HepG2 (cell line): Measurements from ENCODE around the gene MRPL57. TPM values are rescaled to one million over a fixed set of nuclear protein-coding genes. Genes with fewer than 3 reads are reported as not detected.

Experiments used
- AGO1 ChIP-seq: fragments of 200-400 bp; formaldehyde crosslinking; IDR thresholded peaks from 2 replicates; pipeline ENCODE4 v1.6.1; 2017; ENCODE audit warnings: mild to moderate bottlenecking, low read depth, low read length, moderate library complexity; ENCODE audit not compliant: poor library complexity, severe bottlenecking
- CBFB ChIP-seq: sonication (generic); formaldehyde crosslinking; IDR thresholded peaks from 2 replicates; pipeline ENCODE4 v1.4.0; 2020; ENCODE audit warnings: missing genetic modification reagents
- CHD4 ChIP-seq: fragments of 200-600 bp; sonication (generic); IDR thresholded peaks from 2 replicates; pipeline ENCODE4 v1.7.0; 2017; ENCODE audit warnings: mild to moderate bottlenecking, low read length, borderline replicate concordance
- FOXA1 ChIP-seq, 2 experiments: fragments of 450-650 bp in 1 of 2; sonication (generic) in 1 of 2; formaldehyde crosslinking in 1 of 2; IDR thresholded peaks; 2 replicates each; pipeline versions ENCODE4 v1.4.0 to v1.6.1; 2016 to 2020; ENCODE audit warnings: missing genetic modification reagents in 1 of 2
- HNF4A ChIP-seq: sonication (generic); formaldehyde crosslinking; IDR thresholded peaks from 2 replicates; pipeline ENCODE4 v1.4.0; 2020; ENCODE audit warnings: missing genetic modification reagents
- HOXD1 ChIP-seq: sonication (generic); formaldehyde crosslinking; IDR thresholded peaks from 2 replicates; pipeline ENCODE4 v1.5.0; 2020; ENCODE audit warnings: missing genetic modification reagents
- KDM2A ChIP-seq: sonication (generic); formaldehyde crosslinking; IDR thresholded peaks from 2 replicates; pipeline ENCODE4 v1.4.0; 2020; ENCODE audit warnings: low read depth, missing genetic modification reagents, borderline replicate concordance
- MAX ChIP-seq: IDR thresholded peaks from 2 replicates; pipeline ENCODE4 v1.6.1; 2012; ENCODE audit warnings: inconsistent platforms
- MAZ ChIP-seq, 2 experiments: sonication (generic) in 1 of 2; formaldehyde crosslinking in 1 of 2; IDR thresholded peaks; 2 replicates each; pipeline versions ENCODE4 v1.5.0 to v1.6.1; 2012 to 2020; ENCODE audit warnings: low read depth in 2 of 2, mild to moderate bottlenecking in 2 of 2, borderline replicate concordance in 1 of 2, improper control_type of control experiment in 1 of 2, low read length in 1 of 2, missing genetic modification reagents in 1 of 2, moderate library complexity in 1 of 2
- MZF1 ChIP-seq: sonication (generic); formaldehyde crosslinking; IDR thresholded peaks from 2 replicates; pipeline ENCODE4 v1.8.1; 2023; ENCODE audit warnings: mild to moderate bottlenecking, missing genetic modification reagents, borderline replicate concordance
- NR2C2 ChIP-seq: sonication (generic); formaldehyde crosslinking; IDR thresholded peaks from 2 replicates; pipeline ENCODE4 v1.4.0; 2020; ENCODE audit warnings: missing genetic modification reagents, mild to moderate bottlenecking, moderate library complexity, borderline replicate concordance
- PBX2 ChIP-seq: IDR thresholded peaks from 2 replicates; pipeline ENCODE4 v1.6.1; 2016; ENCODE audit warnings: control low read depth
- PCBP2 ChIP-seq: fragments of 200-400 bp; formaldehyde crosslinking; optimal IDR thresholded peaks from 2 replicates; pipeline ENCODE3; 2018; ENCODE audit warnings: low read length, low read depth; ENCODE audit not compliant: poor library complexity, severe bottlenecking
- RAD51 ChIP-seq: fragments of 450-650 bp; IDR thresholded peaks from 2 replicates; pipeline ENCODE4 v1.6.1; 2016; ENCODE audit warnings: borderline replicate concordance
- RELA ChIP-seq: sonication (generic); formaldehyde crosslinking; IDR thresholded peaks from 2 replicates; pipeline ENCODE4 v1.4.0; 2020; ENCODE audit warnings: missing genetic modification reagents
- SATB2 ChIP-seq: sonication (generic); formaldehyde crosslinking; IDR thresholded peaks from 2 replicates; pipeline ENCODE4 v1.5.0; 2020; ENCODE audit warnings: missing genetic modification reagents
- SCMH1 ChIP-seq: sonication (generic); formaldehyde crosslinking; IDR thresholded peaks from 2 replicates; pipeline ENCODE4 v1.9.0; 2021; ENCODE audit warnings: missing genetic modification reagents, mild to moderate bottlenecking, borderline replicate concordance
- THYN1 ChIP-seq: sonication (generic); formaldehyde crosslinking; IDR thresholded peaks from 2 replicates; pipeline ENCODE4 v1.8.1; 2023; ENCODE audit warnings: low read depth, mild to moderate bottlenecking, moderate library complexity, missing genetic modification reagents, borderline replicate concordance
- U2AF2 ChIP-seq: fragments of 200-400 bp; formaldehyde crosslinking; IDR thresholded peaks from 2 replicates; pipeline ENCODE4 v1.6.1; 2017; ENCODE audit warnings: low read depth, mild to moderate bottlenecking, low read length
- ZFP41 ChIP-seq: sonication (generic); formaldehyde crosslinking; IDR thresholded peaks from 2 replicates; pipeline ENCODE4 v1.4.0; 2020; ENCODE audit warnings: mild to moderate bottlenecking, missing genetic modification reagents, borderline replicate concordance
- ZNF121 ChIP-seq: sonication (generic); formaldehyde crosslinking; IDR thresholded peaks from 2 replicates; pipeline ENCODE4 v1.5.0; 2020; ENCODE audit warnings: mild to moderate bottlenecking, missing genetic modification reagents
- ZNF224 ChIP-seq: sonication (generic); formaldehyde crosslinking; IDR thresholded peaks from 2 replicates; pipeline ENCODE4 v1.5.0; 2020; ENCODE audit warnings: mild to moderate bottlenecking, missing genetic modification reagents
- ZNF263 ChIP-seq: sonication (generic); formaldehyde crosslinking; IDR thresholded peaks from 2 replicates; pipeline ENCODE4 v1.4.0; 2020; ENCODE audit warnings: missing genetic modification reagents
- ZNF335 ChIP-seq: sonication (generic); formaldehyde crosslinking; IDR thresholded peaks from 2 replicates; pipeline ENCODE4 v1.4.0; 2020; ENCODE audit warnings: missing genetic modification reagents
- ZNF354B ChIP-seq: sonication (generic); formaldehyde crosslinking; IDR thresholded peaks from 2 replicates; pipeline ENCODE4 v1.8.0; 2022; ENCODE audit warnings: mild to moderate bottlenecking, missing genetic modification reagents
- ZNF562 ChIP-seq: sonication (generic); formaldehyde crosslinking; IDR thresholded peaks from 2 replicates; pipeline ENCODE4 v1.8.0; 2022; ENCODE audit warnings: missing genetic modification reagents, borderline replicate concordance
- ZNF674 ChIP-seq: sonication (generic); formaldehyde crosslinking; IDR thresholded peaks from 2 replicates; pipeline ENCODE4 v1.5.0; 2020; ENCODE audit warnings: low read depth, mild to moderate bottlenecking, missing genetic modification reagents
- ZNF879 ChIP-seq: sonication (generic); formaldehyde crosslinking; IDR thresholded peaks from 2 replicates; pipeline ENCODE4 v1.8.1; 2023; ENCODE audit warnings: missing genetic modification reagents
- polyA plus RNA-seq, 8 experiments: library from polyadenylated mRNA; depleted of rRNA in 3 of 8; stranded (reverse) in 7 of 8; unstranded in 1 of 8; fragments of >200 nt; fragmentation: Illumina TruSeq in 4 of 8; extraction: Trizol in 4 of 8; gene quantifications; 2 replicates each; pipeline versions ENCODE4 v1.2.1 to v1.2.3, GENCODE V29; 2011 to 2016; ENCODE audit warnings: low read depth in 4 of 8, missing spikeins in 1 of 8, mixed read lengths in 1 of 8; ENCODE audit not compliant: insufficient read depth in 1 of 8
- total RNA-seq, 5 experiments: library from RNA; depleted of rRNA; stranded (reverse); fragments of >200 nt; fragmentation: Illumina TruSeq; extraction: Trizol; gene quantifications; 2 replicates each; pipeline ENCODE4 v1.2.3, GENCODE V29; 2016; ENCODE audit warnings: low read depth in 1 of 5
- TF ChIP-seq, protein P1 (sequence below): fragments of 450-650 bp; IDR thresholded peaks from 2 replicates; pipeline ENCODE4 v1.6.1; 2016

Gene MRPL57
- total and polyA plus RNA-seq, 2 of the 13 experiments (the other 11 are each of a cell fraction or from before 2014, with no cell fraction given) = 19.5 to 35.2 TPM

DNA sequence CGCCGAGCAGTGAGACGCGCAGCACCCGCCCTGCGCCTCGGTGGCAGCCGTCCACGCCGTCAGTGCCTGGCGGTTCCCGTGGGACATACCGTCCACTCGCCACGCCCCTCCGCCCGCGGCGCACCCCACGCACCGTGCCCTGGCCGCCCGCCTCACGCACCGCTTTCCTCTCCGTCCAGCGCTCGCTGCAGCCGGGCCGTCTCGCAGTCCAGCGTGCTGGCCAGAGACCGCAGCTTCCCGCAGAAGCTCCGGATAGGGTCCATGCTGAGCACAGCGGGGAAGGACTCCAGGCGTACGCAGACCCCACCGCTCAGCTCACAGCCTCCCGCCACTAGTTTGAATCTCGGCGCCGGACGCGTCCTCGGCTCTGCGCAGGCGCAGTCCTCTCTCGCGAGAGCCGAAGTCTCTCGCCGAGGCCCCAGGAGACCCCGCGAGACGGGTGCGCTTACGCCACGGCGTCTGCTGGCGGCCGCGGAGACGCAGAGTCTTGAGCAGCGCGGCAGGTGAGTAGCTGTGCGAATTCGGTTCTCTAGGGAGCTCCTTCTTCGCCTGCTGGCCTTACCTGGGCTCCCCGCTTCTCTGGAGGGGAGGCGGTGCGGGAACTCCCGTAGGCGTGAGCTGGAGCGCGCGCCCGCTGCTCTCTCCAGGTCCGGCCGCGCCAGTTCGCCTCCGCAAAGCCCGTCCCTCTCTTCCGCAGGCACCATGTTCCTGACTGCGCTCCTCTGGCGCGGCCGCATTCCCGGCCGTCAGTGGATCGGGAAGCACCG lies at the start of gene MRPL57, which contains the start of gene SKA3 (continued):
- TF ChIP-seq MAZ (IDR thresholded peaks at IDR 0.05; ENCODE audit: borderline replicate concordance, low read depth, low read length) = no peak
- TF ChIP-seq MAZ (CRISPR knock-in tag; IDR thresholded peaks at IDR 0.05; ENCODE audit: low read depth) = peak; percentile 80
- TF ChIP-seq NR2C2 (CRISPR knock-in tag) = peak; percentile 66; the same call in 1 of the 2 replicates
- TF ChIP-seq ZNF224 = peak; percentile 91; the same call in 1 of the 2 replicates
- no peak for TF ChIP-seq RAD51
- no peak for TF ChIP-seq ZNF263 (CRISPR knock-in tag)
- TF ChIP-seq FOXA1 (IDR thresholded peaks at IDR 0.05) = no peak
- no peak for TF ChIP-seq FOXA1 (CRISPR knock-in tag; IDR thresholded peaks at IDR 0.05)
- TF ChIP-seq PBX2 (CRISPR knock-in tag) = no peak
- TF ChIP-seq SCMH1 = no peak
- TF ChIP-seq AGO1 = peak; percentile 61
- TF ChIP-seq ZNF674 (CRISPR knock-in tag) = no peak
- TF ChIP-seq KDM2A (CRISPR knock-in tag) = peak; percentile 97
- TF ChIP-seq ZFP41 (CRISPR knock-in tag) = peak; percentile 34; the same call in 1 of the 2 replicates
- no peak for TF ChIP-seq ZNF121
- no peak for TF ChIP-seq THYN1 (CRISPR knock-in tag)
- TF ChIP-seq ZNF879 (CRISPR knock-in tag) = peak; percentile 19; the same call in 1 of the 2 replicates
- TF ChIP-seq PCBP2 = no peak
- no peak for TF ChIP-seq ZNF562
- TF ChIP-seq MAX = peak; percentile 66
- TF ChIP-seq ZNF354B = 0 out of 2 replicates have a peak, but pooled peaks have one; percentile 17
- no peak for TF ChIP-seq CHD4
- no peak for TF ChIP-seq MZF1
- no peak for TF ChIP-seq HOXD1 (CRISPR knock-in tag)
- no peak for TF ChIP-seq HNF4A
- no peak for TF ChIP-seq RELA (CRISPR knock-in tag)
- TF ChIP-seq CBFB (CRISPR knock-in tag) = peak; percentile 63
- TF ChIP-seq, protein P1, sequence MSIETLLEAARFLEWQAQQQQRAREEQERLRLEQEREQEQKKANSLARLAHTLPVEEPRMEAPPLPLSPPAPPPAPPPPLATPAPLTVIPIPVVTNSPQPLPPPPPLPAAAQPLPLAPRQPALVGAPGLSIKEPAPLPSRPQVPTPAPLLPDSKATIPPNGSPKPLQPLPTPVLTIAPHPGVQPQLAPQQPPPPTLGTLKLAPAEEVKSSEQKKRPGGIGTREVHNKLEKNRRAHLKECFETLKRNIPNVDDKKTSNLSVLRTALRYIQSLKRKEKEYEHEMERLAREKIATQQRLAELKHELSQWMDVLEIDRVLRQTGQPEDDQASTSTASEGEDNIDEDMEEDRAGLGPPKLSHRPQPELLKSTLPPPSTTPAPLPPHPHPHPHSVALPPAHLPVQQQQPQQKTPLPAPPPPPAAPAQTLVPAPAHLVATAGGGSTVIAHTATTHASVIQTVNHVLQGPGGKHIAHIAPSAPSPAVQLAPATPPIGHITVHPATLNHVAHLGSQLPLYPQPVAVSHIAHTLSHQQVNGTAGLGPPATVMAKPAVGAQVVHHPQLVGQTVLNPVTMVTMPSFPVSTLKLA = peak; percentile 29
- peak; percentile 71; the same call in 1 of the 2 replicates for TF ChIP-seq SATB2 (CRISPR knock-in tag)
- peak; percentile 61; the same call in 1 of the 2 replicates for TF ChIP-seq ZNF335 (CRISPR knock-in tag)
- no peak for TF ChIP-seq U2AF2
